Measurements from ENCODE around the gene CPLX1.

The CPLX1 gene

DNA sequence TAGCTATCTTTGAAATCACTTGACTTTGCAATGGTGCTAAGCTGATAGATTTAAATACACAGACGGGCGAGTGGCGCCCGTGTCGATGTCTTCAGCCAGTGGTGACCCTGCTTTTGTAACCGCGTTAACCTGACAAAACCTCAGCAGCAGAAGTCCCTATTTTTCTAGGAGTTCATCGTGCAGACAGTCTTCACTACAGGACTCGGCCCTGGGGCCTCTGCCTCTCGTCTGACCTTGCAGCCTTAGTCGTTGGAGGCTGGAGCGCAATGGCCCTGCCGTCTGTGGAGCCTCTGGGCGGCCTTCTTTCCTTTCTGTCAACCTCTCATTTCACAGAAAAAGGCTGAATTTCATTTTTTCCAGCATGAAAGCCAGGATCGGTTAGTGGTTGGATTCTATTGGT, 57.9 kb downstream of the CPLX1 start:
- Histone ChIP-seq H2AFZ (no peak overlapping the region), H3K4me2 (ENCODE audit: low read length) (no peak overlapping the region), H3K4me3 (ENCODE audit: low read depth, low read length) (no peak overlapping the region), H3K9ac (no peak overlapping the region), H3K9me3 (ENCODE audit: control insufficient read depth, low read length) (no peaks in the 10 kb centered on the region), H3K27me3 (ENCODE audit: control insufficient read depth, insufficient read depth, low read length) (no peaks in the 10 kb centered on the region), H3K79me2 (peaks cover 6% of the 10 kb centered on the region), H3K4me1 (no peaks in the 10 kb centered on the region), H3K36me3 (ENCODE audit: control insufficient read depth, insufficient read depth, low read length) (no peaks in the 10 kb centered on the region), H3K27ac (no peak overlapping the region)
- TF ChIP-seq, protein P1, sequence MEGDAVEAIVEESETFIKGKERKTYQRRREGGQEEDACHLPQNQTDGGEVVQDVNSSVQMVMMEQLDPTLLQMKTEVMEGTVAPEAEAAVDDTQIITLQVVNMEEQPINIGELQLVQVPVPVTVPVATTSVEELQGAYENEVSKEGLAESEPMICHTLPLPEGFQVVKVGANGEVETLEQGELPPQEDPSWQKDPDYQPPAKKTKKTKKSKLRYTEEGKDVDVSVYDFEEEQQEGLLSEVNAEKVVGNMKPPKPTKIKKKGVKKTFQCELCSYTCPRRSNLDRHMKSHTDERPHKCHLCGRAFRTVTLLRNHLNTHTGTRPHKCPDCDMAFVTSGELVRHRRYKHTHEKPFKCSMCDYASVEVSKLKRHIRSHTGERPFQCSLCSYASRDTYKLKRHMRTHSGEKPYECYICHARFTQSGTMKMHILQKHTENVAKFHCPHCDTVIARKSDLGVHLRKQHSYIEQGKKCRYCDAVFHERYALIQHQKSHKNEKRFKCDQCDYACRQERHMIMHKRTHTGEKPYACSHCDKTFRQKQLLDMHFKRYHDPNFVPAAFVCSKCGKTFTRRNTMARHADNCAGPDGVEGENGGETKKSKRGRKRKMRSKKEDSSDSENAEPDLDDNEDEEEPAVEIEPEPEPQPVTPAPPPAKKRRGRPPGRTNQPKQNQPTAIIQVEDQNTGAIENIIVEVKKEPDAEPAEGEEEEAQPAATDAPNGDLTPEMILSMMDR (IDR thresholded peaks at IDR 0.05): no peak

DNA sequence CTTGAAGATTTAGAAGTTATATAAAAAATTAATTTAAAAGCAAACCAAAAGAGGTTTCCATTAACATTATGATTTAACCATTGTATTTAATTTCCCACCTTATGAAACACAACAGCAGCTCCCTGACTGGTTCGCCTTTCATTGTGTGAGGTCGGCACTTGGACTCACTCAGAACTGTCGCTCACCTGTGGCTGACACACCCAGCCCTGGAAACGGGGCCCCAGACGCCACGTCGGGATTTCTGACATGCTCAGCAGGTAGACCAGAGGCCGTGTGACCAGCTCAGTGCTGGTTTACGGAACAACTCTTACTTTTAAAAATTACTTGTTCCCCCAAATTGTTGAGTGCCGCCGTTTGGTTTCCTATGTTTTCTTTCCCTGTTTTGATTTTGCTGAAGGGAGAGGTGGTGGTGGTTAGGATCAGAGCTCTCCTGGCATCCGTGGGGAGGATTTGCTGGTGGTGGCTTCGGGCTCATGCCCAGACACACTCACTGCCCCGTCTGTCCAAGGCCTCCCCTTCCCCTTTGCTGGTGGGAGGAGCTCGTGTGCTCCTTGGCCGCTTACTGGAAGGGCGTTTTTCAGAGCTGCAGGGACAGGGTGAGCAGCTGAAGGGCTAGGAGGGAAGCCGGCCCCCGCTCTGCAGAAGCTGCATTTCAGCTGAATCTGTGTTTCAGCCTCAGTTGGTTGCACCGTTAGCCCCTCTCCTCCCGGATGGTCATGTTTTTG, 59.2 kb downstream of the CPLX1 start:
- Histone ChIP-seq H3K27me3 (ENCODE audit: control insufficient read depth, insufficient read depth, low read length) (no peaks in the 10 kb centered on the region), H3K27ac (no peak overlapping the region), H3K9me3 (ENCODE audit: control insufficient read depth, low read length) (no peaks in the 10 kb centered on the region), H3K4me1 (no peaks in the 10 kb centered on the region), H3K4me3 (ENCODE audit: low read depth, low read length) (no peak overlapping the region), H3K36me3 (ENCODE audit: control insufficient read depth, insufficient read depth, low read length) (no peaks in the 10 kb centered on the region), H3K79me2 (peaks cover 5% of the 10 kb centered on the region), H2AFZ (no peak overlapping the region), H3K9ac (no peak overlapping the region), H3K4me2 (ENCODE audit: low read length) (no peak overlapping the region)
- TF ChIP-seq, protein P1 (IDR thresholded peaks at IDR 0.05): no peak

DNA sequence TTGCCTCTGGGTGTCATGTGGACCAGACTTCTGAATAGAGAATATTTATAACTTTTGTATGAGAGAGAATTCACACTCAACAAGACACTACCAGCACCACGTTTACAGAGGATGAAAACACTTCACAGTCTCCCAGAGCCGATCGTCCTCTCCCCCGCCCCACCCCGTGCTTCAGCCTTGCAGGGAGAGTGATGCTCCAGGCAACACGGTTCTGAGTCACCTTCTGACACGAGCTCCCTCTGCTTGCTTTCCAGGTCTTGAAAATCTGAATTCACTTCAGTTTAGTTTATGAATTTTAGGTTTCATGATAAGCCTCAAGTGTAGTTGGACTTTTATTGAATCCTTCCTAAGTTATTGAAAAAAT, 59.8 kb downstream of the CPLX1 start:
- no peaks in the 10 kb centered on the region for H3K27me3 ChIP-seq (ENCODE audit: control insufficient read depth, insufficient read depth, low read length)
- no peak overlapping the region for H2AFZ ChIP-seq
- no peak overlapping the region for H3K4me3 ChIP-seq (ENCODE audit: low read depth, low read length)
- no peaks in the 10 kb centered on the region for H3K4me1 ChIP-seq
- no peak overlapping the region for H3K4me2 ChIP-seq (ENCODE audit: low read length)
- H3K9me3 ChIP-seq (ENCODE audit: control insufficient read depth, low read length): no peaks in the 10 kb centered on the region
- H3K27ac ChIP-seq: no peak overlapping the region
- no peak overlapping the region for H3K9ac ChIP-seq
- H3K36me3 ChIP-seq (ENCODE audit: control insufficient read depth, insufficient read depth, low read length): no peaks in the 10 kb centered on the region
- TF ChIP-seq, protein P1 (IDR thresholded peaks at IDR 0.05): no peak
- peaks cover 5% of the 10 kb centered on the region for H3K79me2 ChIP-seq

DNA sequence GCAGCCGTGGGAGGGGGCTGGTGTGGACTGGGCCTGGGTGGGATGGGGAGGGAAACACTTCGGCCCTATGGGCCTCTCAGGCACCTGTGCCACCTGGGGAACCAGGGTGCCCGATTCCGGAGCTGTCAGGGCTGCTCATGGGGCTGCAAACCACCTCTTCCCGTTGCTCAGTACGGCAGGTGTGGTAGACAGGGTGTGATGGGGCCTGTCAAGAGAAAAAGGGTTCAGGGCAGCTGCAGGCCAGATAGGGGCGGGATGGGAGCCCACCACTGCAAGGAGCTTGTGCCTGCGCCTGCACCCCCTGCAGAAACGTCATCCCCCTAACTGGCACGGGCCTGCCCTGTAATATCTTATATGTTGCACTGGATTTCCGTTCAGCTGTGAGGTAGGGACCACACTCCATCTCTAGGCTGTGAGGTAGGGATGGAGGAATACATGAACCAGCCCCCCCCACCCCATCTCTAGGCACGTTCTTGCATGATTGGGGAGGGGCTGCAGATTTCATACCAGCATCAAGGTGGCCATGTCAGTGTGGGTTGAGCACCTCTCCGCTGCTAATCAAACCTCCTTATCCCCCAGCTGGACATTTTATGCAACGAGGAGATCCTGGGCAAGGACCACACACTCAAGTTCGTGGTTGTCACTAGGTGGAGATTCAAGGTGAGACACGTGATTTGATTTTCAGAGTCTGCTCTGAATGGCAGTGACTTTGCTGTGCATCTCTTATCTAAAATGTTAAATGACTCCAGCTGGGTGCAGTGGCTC, 61.3 kb downstream of the CPLX1 start:
- no peak overlapping the region for H3K27ac ChIP-seq
- peaks cover 1% of the 10 kb centered on the region for H3K79me2 ChIP-seq
- TF ChIP-seq, protein P1 (IDR thresholded peaks at IDR 0.05): no peak
- H3K9ac ChIP-seq: no peak overlapping the region
- no peaks in the 10 kb centered on the region for H3K4me1 ChIP-seq
- H3K36me3 ChIP-seq (ENCODE audit: control insufficient read depth, insufficient read depth, low read length): no peaks in the 10 kb centered on the region
- H2AFZ ChIP-seq: no peak overlapping the region
- no peaks in the 10 kb centered on the region for H3K9me3 ChIP-seq (ENCODE audit: control insufficient read depth, low read length)
- no peak overlapping the region for H3K4me3 ChIP-seq (ENCODE audit: low read depth, low read length)
- H3K4me2 ChIP-seq (ENCODE audit: low read length): no peak overlapping the region
- no peaks in the 10 kb centered on the region for H3K27me3 ChIP-seq (ENCODE audit: control insufficient read depth, insufficient read depth, low read length)
